HG03558 (cell line): Measurements from ENCODE around the gene ATP9B.

ENCODE experiments used
- ATAC-seq: cut with Tn5 transposase; IDR thresholded peaks from one replicate; pipeline ENCODE4 v1.9.1; 2021; ENCODE audit warnings: moderate number of reproducible peaks; ENCODE audit not compliant: unreplicated experiment; ENCODE audit errors: extremely low read depth

The ATP9B gene

DNA sequence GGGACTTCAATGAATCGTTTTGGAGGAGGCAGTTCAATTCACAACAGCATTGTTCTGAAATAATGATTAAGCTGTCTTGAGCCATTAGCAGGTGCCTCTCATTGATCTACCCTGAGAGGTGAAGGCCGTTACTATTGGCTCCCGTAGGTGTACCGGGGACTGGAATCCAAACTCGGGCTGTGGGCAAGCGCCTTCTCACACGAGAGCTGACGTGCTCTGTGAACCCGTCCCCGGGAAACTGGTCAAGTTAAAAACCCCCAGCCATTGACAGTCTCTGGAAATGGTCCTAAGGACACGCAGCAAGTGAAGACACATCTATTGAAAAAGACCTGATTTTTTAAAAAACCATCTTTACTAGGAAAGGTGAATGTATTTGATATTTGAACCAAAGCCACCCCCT, 318.4 kb downstream of the ATP9B start:
- ATAC-seq = no peak

DNA sequence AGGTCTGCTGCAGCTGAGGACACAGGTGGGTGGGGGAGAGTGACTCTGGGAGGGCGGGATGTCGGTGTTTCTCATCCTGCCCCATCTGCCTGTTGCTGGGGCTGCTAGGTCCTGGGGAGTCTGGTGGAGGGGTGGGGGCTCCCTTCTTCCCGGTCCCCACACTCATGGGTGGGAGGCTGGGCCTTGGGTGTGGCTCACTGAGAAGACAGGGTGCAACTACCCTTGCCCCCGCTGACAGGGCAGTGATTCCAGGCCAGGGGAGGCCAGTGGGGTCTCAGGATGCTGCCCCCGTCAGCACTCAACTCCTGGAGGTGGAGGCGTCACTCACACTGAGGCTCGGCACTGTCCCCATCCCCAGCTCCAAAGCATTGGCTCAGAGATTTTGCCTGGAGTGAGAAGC, 318.8 kb downstream of the ATP9B start:
- ATAC-seq = no peak

DNA sequence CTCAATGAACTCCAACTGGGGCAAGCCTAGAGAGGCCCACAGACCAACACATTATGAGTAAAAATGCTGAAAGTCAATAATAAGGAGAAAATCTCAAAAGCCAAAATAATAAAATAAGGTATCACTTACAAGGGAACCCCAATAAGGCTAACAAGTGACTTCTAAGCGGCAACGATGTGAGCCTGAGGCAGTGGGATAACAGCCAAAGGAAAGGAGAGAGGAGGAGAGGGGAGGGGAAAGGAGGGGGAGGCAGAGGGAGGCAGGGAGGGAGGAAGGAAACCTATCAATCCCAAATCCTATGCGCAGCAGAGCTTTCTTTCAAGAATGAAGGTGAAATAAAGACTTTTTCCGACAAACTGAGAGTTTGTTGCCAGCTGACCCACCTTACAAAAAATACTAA, 320.5 kb downstream of the ATP9B start:
- ATAC-seq = no peak

DNA sequence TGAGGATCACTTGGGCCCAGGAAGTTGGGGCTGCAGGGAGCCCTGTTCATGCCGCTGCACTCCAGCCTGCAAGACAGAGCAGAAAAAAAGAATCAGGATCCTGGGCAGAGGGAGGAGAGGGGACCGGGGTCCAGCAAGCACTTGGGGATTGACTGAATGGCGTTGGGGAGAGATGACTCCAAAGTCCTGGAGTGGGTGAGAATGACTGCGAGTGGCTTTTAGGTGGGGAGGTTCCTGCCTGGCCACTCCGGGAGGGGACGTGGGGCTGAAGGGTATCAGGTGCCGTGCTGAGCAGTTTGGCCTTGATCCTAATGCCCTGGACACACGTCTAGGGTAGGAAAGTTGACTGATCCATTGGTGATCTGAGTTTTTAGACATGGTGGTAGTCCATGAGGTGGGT, 323.0 kb downstream of the ATP9B start:
- ATAC-seq = no peak

DNA sequence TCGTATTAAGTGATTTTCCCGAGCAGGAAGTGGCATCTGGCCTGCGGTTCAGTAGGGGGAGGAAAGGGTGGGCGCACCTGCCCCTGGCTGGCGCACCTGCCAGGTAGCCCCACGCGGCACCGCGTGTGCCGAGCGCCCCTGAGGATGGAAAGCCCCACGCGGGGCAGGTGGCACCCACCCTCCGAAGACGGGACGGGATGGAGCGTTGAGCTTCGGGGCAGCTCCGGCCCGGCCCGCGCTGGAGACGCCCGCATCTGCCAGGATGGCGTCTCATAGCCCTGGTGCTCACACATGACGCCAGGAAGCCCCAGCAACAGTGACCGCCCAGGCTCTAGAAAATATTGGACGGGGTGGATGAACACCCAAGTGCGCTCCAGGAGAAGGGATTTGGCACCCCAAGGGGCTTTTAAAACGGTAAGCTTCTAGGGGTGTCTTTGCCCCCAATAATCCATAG, 324.0 kb downstream of the ATP9B start:
- no peak for ATAC-seq

GRCh38 chr18:79393635-79394533, 324.7 kb downstream of the ATP9B start:
- ATAC-seq = no peak

DNA sequence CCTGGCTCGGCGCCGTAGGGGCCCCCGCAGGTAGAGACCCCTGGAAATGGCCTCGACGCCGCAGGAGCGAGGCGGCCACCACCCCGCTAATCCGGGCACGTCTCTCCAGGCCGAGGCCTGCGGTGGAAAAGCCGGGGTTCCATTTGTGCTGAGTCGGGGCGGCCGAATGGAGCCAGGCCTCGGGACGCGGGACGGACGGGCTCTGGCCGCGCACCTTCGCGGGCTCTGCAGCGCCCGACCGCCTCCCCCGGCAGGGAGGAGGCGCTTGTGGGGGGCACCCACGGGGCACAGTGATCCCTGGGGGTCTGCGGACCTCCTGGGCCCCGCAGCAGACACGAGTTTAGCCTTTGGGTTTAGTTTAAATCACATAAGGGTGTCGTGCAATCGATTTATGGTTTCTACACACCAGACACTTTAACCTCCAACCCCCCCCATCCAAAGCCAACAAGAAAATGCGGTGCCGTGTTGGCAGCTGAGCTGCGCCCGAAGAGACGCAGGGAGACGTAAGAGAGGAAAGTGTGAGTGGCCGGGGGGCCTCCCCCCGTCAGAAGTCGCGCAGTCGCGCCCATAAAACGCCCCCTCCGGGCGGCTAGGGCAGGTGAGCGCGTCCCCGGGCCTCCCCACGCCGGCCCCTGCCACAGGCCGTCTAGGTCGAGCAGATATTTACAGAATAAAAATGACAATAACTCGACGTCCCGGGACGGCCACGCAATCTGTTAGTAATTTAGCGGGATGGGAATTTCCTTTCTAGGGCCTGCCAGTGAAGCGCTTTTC, 325.5 kb downstream of the ATP9B start:
- no peak for ATAC-seq

DNA sequence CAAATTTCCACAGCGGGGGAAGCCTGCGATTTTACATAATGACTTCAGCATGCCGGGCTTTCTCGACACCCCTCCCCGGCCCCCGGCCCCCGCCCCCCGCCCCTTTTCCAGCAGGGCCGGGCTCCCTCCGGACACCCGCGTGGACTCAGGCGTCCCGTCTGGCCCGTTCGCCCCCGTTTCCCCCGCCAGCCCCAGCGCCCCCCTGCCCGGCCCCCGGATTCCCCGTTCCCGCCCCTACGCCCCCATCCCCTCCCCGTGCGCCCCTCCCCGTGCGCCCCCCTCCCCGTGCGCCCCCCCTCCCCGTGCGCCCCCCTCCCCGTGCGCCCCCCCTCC, 326.1 kb downstream of the ATP9B start:
- no peak for ATAC-seq

DNA sequence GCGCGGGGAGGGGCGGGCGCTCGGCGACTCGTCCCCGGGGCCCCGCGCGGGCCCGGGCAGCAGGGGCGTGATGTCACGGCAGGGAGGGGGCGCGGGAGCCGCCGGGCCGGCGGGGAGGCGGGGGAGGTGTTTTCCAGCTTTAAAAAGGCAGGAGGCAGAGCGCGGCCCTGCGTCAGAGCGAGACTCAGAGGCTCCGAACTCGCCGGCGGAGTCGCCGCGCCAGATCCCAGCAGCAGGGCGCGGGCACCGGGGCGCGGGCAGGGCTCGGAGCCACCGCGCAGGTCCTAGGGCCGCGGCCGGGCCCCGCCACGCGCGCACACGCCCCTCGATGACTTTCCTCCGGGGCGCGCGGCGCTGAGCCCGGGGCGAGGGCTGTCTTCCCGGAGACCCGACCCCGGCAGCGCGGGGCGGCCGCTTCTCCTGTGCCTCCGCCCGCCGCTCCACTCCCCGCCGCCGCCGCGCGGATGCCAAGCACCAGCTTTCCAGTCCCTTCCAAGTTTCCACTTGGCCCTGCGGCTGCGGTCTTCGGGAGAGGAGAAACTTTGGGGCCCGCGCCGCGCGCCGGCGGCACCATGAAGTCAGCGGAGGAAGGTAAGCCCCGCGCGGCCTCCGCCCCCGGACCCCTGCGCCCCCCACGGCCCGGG, 326.7 kb downstream of the ATP9B start, which contains the start of gene NFATC1:
TSS of gene NFATC1 (plus strand) at position 170 of the 644 bp plus-strand sequence. CDS start at position 465, 295 bp downstream.
- no peak for ATAC-seq

DNA sequence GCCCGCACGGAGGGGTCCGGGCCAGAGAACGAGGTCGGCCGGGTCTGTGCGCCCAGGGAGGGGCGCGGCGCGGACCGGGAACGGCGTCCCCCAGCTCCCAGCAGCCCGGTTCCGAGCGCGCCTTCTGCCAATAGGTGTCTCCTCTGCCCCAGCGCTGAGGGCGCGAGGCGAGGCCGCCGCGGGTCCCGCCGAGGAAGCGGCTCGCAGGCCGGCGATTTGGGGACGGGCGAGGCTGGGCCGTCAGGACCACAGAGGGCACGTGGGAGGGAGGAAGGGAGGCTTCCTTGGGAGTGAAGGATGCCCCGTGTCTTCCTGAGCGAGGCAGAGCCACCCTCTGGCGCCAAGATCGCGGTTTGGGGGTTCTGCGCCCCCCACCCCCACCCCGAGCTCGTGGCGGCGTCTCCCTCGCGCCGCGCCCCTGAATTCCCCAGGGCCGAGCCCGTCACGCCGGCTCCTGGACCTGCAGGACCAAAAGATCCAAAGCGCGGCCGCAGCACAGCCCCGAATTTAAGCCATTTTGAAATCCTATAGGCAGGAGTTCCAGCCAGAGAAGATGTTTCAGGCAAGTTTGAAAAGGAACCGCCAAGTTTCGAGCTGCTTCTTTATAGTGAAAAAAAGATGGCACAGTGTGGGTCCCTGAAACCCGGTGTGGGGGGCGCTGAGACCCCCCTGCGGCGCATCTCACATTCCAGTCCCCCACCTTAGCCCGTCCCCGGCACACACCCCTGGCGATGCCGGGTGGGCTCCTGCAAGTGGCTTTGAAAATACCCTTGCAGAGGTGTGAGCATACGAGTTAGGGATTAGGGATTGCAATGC, 327.4 kb downstream of the ATP9B start:
- no peak for ATAC-seq

DNA sequence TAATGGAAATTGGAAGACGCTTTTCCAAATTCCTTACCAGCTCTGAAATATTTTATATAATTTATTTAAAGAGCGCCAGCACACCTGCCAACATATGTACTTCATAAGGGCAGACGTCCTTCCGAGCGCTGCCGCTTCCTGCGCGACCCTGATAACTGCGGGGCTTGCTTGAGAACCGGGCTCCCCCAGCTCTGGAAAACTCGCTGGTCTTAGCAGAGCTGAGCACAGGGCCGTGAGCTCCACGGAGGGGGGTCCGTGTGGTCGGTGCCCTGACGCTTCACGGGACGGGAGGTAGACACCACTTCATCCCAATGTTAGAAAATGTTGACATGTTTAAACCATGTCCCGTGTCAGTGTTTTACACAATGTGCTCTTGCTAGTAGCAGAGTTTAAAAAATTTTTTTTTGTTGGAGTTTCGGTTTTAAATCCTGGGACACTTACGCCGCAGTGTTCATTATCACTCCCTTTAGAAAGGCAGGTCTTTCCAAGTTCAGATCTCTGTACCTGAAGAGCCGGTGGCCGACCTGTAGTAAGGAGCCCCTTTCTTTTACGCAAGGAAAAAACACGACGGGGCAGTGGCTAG, 328.1 kb downstream of the ATP9B start:
- no peak for ATAC-seq

- ATAC-seq = no peak
These were observed 328.9 kb downstream of the ATP9B start for GRCh38 chr18:79397830-79398761.

- ATAC-seq = no peak
These were observed 330.3 kb downstream of the ATP9B start for GRCh38 chr18:79399275-79400081.

GRCh38 chr18:79400091-79400590, 330.9 kb downstream of the ATP9B start:
- ATAC-seq = no peak

DNA sequence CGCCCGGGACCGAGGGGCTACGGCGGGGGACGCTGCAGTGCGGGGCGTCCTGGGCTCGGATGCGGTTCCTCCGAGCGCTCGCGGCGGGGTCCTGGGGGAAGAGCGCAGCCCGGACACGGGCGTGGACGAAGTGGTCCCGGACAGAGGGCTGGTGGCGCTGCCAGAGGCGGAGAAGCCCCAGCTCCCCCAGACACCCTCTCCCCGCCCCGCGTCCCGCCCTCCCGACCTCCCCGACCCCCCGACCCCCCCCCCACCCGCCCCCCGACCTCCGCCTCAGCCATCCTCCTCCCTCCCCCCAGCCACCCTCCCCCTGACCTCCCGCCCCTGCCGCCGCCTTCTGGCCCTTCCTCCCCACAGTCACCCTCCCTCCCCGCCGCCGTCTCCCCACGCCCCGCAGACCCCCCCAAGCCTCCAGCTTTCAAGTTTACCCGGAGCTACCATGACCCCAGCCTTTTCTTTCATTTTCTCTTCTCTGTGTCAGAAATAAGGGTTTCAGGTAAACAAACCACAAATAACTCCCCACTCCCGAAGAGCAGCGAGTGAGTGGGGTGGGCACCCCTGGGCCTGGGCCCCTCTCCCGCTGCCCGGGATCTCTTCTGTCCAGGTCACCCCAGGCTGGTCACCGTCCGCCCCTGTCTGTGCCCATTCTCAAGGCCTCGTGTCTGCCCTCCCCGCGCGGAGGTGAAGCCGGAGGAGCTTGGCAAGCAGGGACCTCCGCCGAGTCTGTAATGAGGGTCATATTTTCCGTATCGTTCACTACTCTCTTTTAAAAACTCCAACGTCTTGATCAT, 331.6 kb downstream of the ATP9B start:
- ATAC-seq = no peak

- ATAC-seq = no peak
These were observed 332.5 kb downstream of the ATP9B start for GRCh38 chr18:79401494-79402208.
